ENCODE data around the gene DEPDC7.
"Not testable (repeated sequence)": the region's sequence is repeated elsewhere in the genome, so short reads cannot be mapped to it uniquely, and the experiment has no call there.

The DEPDC7 gene

DNA sequence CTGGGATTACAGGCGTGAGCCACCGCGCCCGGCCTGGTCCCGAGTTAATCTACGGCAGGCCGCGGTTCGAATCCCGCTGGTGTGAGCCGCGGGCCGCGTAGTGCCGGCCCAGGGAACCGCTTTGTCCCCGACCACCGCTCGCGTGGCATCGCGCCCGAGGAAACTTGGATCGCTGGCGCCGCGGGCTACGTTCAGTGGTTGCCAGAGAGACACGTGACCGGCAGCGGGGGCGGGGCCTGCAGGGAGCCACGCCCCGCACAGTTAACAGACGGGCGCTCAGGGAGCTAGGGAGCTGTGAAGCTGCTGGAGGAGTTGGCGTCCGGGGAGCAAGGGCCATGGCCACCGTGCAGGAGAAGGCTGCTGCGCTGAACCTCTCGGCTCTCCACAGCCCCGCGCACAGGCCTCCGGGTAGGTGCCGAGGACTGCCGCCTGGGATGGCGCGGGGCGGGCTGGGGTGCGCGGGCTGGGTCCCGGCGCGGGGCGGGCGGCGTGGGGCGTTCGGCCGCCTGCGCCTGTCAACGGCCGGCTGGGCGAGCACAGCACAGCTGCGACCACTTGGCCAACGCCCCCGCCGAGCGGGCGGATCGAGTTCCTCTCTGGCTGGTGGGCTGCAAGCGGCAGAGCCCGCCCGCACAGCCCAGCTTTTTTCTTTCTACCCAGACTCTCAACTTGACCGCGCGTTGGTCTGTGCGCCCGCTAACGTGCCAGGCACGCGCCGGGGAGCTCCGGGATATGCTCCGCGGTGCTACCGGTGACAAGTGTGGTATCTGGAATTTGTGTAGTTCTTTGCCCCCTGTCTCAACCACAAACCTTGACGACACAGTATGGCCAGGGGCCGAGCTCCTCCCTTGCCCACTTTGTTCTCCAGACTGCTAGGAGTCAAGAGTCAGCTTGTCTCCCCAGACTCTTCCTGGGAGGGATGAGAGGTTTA is at the start of gene DEPDC7:
Gene DEPDC7, plus strand, starts transcription at position 258 of the 931 bp plus-strand sequence. Its CDS starts 78 bp downstream, at position 336.
- peak; percentile 77 for DNase-seq

DNA sequence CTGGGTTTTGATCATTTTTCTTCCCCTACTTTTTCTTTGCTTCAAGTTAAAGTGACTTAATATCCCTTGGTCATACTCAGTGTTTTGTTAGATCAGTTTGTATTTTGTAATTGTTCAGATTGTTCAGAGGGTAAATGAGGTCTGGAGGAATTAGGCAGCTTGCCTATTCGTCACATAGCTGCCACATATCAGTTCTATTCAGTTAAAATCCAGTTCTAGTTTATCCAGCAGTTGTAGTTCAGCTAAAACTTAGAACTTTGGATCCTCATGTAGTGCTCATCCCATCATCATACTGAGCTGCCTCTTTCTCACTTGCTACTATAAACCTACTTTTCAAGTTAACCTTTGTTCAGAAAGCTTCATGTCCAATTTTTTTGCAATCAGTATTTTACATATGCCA is 47.1 kb upstream of the DEPDC7 start:
- no peak for DNase-seq

DNA sequence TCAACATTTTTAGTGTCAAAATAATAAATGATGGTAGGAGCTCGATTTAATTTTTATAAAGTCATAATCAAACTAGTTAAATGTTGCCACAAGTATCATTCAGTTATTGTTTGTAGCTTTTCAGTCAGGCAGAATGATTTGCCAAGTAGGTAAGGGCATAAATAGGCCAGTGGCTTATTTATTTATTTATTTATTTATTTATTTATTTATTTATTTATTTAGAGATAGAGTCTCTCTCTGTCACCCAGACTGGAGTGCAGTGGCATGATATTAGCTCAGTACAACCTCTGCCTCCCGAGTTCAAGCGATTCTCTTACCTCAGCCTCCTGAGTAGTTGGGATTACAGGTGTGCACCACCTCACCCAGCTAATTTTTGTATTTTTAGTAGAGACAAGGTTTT is 43.4 kb upstream of the DEPDC7 start:
- DNase-seq = not testable (repeated sequence)

DNA sequence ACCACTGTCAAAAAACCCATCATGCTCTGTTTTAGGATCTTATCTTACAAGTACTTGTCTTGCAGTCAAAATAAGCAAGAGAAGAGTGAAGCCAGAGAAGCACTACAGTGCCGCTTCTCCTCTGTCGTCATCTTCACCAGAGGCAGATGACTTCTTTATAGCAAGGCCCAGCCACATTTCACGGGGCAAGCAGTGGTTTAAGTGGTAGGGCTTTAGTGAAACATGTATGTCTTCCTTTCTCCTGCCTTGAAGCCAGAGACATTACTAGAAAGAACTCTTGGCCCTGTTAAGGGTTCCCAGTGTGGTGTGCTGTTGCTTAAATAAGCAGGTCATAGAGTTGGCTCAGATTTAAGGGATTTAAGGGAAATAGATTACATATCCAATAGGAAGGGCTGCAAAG is 42.9 kb upstream of the DEPDC7 start:
- no peak for DNase-seq

DNA sequence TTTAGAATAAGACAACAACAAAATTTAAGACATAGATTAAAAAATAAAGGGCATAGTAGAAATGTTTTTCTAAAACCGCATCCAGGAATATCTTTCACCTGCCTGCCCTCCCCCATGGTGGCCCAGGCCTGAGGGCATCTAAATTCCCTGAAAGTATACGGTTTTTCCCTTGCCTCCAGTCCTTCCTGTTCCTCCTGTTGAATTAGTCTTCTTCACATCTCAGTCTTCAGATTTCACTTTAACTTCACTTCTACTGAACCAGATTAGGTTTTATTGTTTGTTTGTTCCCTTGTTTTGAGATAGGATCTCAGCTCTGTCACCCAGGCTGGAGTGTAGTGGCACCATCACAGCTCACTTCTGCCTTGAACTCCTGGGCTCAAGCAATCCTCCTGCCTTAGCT is 33.1 kb upstream of the DEPDC7 start:
- DNase-seq = no peak

DNA sequence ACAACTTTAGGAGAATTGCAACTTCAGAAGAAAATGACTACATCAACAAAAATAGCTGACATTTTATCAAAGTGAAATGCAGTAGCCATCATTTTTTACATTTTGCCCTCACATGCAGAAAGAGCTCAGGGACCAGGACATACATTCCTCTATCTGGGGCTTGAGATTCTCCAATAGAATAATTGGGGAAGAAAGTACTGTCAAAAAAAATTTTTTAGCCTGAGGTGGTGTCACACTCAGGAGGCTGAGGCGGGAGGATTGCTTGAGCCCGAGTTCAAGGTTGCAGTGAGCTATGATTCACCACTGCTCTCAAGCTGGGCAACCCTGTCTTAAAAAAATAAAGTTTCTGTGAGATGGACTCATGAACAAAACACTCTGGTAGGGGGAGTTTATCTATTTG is 32.2 kb upstream of the DEPDC7 start:
- no peak for DNase-seq

DNA sequence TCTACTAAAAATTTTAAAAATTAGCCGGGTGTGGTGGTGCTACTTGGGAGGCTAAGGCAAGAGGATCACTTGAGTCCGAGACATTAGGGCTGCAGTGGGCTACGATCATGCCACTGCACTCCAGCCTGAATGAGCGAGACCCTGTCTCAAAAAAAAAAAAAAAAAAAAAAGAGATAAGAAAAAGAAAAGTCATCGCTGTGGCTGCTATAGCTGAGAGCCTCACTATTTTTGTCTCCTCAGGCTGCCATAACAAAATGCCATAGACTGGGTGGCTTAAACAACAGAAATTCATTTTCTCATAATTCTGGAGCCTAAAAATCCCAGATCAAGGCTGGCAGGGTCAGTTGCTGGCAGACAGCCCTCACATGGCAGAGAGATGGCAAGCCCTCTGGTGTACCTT is 30.1 kb upstream of the DEPDC7 start:
- DNase-seq = no peak

DNA sequence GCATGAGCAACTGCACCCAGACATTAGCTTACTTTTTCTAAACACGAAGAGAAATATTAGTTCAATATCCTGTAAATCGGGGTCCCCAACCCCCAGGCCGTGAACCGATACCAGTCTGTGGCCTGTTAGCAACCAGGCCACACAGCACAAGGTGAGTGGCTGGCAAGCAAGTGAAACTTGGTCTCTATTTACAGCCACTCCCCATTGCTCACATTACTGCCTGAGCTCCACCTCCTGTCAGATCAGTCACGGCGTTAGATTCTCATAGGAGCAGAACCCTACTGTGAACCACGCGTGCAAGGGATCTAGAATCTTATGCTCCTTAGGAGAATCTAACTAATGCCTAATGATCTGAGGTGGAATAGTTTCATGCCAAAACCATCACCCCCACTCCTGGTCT is 27.8 kb upstream of the DEPDC7 start:
- DNase-seq = no peak

DNA sequence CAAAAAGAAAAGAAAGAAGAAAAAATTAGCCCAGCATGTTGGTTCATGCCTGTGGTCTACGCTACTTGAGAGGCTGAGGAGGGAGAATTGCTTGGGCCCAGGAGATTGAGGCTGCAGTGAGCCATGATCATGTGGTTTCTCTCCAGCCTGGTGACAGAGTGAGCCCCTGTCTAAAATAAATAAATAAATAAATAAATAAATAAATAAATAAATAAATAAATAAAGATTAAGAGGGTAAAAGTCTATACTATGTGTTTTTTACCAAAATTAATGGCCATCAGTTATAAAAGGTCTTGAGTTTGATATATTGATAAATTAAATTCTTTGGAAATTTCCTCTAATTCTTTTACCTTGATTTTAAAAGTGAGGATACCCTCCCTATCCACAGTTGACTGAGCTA is 25.2 kb upstream of the DEPDC7 start:
- no peak for DNase-seq

DNA sequence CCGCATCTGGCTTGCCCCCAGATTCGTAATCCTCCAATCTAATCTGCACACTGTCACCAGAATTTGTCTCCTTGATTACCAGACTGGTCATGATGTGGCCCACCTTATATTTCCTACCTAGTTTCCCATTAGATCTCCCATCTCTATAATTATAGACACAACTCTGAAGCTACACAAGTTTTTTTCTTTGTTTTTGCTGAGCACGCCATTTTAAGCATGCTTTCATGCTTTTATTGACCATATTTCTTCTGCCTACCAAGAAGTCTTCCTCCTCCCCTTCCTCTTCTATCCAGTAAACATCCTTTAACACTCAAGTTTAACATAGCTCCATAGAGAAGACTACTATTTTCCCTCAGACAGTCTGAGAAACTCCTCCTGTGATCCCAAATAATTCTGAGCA is 24.3 kb upstream of the DEPDC7 start:
- DNase-seq = no peak

DNA sequence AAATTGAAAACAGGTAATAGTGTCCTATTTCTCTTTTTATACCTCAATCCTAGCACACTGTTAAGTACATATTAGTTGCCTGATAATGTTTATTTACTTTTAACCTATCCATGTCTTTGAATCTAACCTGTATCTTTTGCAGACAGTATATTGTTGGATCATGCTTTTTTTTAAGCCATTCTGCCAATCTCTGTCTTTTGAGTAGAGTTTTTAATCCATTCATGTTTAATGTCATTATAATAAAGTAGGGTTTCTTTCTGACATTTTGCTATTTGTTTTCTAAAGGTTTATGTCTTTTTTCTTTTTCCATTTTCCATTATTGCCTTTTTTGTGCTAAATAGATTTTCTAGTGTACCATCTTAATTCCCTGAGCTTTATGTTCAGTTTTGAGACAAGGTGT is 23.8 kb upstream of the DEPDC7 start:
- DNase-seq = no peak

DNA sequence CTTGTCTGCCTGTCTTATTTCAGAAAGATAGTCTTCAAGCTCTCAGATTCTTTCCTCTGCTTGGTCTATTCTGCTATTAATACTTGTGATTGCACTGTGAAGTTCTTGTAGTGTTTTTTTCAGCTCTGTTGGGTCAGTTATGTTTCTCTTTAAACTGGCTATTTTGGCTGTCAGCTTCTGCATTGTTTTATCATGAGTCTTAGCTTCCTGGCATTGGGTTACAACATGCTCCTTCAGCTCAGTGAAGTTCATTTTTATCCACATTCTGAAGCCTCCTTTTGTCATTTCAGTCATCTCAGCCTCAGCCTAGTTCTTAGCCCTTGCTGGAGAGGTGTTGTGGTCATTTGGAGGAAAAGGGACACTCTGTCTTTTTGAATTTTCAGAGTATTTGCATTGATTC is 15.5 kb upstream of the DEPDC7 start:
- DNase-seq = no peak

DNA sequence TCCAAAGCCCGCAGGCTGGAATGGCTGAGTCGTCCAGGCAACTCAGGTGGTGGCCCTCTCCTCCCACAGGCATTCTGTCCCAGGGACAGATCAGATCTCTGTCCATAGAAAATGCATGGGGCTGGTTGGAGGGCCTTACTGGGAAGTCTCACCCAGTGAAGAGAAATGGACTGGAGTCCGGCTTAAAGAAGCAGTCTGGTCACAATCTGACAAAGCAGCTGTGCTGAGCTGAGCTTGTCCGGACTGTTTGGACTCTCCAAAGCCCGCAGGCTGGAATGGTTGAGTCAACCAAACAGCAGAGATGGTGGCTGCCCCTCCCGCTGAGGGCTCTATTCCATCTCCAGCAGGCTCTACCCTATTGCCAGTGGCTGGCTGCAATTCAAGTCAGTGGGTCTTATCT is 14.4 kb upstream of the DEPDC7 start:
- DNase-seq = no peak

DNA sequence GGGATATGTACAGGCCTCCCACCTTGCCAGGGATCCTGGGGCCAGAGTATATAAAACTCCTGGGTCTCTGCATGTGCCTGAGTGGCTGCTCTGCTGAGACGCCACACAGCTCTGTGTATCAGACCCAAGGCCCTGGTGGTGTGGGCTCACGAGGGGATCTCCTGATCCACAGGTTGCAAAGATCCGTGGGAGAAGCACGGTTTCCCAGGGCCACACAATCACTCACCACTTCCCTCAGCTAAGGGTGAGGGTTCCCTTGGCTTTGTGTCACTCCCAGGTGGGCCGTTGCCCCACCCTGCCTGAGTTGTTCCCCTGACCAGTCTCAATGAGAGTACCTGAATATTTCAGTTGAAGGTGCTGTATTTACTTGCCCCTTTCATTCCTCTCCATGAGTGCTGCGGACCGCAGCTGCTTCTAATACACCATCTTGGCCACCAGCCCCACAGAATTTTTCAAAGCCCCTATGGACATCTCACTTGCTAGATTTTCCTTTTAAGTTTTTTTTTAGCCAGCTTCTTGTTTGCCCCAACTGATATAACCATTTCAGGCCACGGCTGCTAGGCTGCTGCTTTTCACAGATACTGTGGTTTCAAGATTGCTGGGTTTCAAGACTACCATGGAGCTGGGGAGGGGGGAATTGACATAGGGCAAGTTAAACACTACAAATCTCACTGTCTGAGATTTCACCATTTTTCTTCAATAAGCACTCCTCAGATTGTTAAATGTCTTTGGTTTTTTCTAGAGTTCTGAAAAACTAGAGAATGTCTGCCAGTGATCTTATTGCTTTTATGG is 13.7 kb upstream of the DEPDC7 start:
- DNase-seq = no peak

DNA sequence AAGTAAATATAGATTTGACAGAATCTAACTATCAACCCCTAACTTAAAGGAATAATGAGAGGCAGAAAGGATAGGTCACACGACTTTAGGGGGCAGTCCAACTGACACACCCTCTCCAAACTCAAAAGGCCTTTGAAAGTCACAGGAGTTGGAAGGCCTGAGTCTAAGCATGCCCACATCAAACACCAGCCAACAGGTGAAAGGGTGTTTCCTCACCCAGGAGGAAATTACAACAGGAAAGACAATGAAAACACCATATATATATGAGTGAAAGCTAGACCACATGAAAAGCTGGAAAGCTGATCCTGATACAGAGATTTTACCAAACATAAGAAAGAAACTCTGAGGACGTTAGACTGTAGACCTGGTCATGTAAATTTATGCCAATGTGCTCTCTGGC is 10.5 kb upstream of the DEPDC7 start:
- no peak for DNase-seq

DNA sequence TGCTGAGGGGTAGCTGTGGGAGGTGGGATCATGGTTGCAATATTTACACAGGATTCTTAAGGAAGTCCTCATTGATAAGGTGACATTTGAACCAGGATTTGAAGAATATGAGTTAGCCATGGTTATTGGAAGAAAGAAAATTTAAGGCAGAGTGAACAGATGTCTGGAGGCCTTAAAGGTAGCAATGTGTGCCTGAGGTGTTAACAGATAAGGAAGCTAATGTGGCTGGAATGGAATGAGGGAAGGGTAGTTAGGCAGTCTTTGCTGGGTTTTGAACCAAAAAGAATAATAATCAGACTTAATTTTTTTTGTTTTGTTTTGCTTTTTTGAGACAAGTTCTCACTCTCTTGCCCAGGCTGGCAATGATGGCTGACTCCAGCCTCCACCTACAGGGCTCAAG is 9.7 kb upstream of the DEPDC7 start:
- no peak for DNase-seq

DNA sequence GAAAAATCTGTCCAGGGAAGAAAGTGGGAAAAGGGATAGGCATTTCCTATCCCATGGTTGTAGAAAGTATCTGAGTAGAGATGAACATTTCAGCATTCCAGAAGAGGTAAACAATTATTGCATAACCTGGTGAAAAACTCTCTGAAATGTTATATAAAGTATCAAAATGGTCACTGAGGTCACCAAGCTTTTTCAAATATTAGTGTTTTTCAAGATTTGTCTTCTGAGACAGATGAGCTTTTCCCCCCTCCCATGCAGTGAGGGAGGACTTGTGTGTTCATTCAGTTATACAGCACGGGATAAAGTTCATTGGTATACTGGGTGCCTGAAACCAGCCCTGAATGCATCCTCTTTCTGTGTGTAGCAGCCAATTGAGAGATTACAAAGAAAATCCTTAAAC is 1.9 kb upstream of the DEPDC7 start:
- DNase-seq = no peak

DNA sequence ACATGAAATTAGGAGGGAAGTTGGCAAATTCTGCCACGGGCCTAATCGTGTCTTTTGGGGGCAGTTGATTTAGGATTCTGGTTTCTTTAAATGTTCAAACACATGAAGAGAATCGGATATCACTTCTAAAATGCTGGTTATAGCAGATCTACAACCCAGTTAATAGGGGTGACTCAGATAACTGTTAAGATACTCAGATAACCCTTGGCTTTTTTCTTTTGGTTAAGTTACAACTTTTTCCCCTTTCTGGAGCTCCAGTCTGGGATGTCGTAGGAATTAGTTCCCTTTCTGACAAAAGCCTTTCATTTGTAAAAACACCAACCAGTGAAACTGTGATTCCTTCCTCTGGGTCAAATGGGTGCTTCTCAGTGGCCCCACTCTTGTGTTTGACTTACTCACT is 976 bp downstream of the DEPDC7 start:
- DNase-seq = no peak

DNA sequence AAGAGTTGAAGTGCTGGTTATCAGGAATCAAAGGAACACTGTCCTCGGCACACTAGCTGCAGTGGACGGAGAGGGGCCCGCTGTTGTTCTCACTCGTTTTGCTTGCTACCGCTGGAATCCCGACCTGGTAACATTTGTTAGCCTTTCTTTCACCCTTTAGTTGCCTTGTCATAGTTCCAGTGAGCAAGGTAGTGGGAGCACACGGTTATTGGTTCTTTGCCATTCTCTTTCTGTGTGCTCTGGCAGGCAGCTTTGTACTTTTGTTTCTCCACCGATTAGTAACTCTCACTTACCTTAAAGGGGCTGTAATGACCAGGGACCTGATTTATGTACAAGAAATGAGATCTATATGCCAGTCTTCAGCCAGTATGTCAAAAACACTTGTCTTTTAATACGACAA is 1.8 kb downstream of the DEPDC7 start:
- DNase-seq = no peak

DNA sequence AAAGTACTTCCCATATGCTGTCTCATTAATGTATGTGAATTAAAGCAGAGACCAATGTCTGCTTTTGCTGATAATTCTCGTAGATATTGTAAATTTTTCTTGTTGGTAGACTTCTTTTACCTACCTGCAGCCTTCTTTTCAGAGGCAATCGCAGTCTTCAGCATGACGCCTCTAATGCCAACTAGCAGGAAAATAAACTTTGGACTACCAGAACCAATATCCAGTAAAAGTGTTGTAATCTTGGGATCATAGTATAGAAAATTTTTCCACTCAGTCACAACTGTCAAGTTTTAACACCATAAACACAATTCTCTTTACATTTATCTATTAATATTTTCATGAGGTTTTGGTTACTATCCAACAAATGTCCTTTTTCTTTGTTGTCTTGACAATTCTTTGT is 2.3 kb downstream of the DEPDC7 start:
- DNase-seq = no peak

DNA sequence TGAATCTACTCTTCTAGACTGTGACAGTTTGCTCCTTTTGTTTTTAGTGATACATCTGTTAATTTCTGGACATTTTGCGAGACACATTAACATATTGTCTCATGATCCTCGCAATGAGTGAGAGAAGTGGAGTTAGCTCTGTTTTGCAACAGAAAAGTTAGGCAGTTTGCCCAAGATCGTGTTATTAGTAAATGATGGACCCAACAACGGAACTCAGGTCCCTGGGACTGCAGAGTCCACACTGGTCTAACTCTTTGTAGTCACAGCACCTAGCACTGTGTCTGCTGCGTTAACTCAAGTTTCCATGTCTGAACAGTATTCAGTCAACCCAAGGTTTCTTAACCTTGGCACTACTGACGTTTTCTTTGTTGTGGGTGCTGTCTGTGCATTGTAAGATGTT is 3.2 kb downstream of the DEPDC7 start:
- DNase-seq = no peak

DNA sequence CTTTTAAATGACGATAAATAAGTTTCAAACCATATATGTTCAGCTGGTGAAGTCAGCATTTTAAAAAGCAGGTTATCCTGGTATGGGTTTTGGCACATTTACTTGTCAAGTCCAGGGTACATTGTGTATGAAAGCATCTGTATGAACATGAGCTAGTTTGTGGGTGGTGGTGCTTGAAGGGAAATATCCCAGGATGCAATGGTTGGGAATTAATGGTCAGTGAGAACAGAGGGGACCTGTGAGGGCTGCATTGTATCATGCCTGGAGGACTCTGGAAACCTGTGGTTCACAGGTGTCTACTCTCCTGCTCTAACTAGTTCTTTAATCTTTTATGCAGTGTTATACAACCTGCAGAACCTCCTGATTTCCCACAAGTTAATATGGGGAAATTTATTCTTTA is 5.8 kb downstream of the DEPDC7 start:
- no peak for DNase-seq

DNA sequence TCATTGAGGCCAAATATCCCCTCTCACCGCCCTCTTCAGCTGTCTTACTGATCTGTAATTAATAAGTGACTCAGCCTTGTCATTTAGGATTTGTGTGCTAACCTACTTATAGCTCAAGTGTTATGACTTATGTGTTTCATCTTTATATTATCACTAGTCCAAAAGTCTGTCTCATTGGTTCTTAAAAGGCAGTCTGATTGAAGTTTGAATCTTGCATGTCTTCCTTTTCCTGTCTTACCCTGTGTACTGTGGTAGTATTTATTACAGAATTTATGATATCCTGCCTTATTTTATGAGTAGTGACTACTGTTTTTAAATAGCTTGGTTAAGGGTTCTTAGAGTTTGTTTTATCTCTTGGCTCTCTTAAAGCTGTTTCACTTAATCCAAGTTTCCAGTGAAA is 6.3 kb downstream of the DEPDC7 start:
- no peak for DNase-seq

DNA sequence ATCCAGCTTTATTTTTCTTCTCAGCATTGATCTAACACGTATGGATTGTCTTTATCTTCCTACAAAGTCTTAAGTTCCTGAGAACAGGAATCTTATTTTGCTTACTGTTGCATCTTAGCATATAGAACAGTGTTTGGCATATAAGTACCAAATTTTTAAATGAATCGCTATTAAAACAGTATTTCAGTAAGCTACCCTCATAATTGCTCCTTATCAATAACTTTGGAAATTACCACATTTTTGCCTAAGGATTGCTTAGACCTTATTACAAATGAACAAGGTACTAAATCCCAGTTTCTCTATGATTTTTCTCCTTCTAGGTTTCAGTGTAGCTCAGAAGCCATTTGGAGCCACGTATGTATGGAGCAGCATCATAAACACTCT is 9.7 kb downstream of the DEPDC7 start:
- no peak for DNase-seq
